HCT116 (cell line): Measurements from ENCODE around the gene PHF21A. TPM values are rescaled to one million over a fixed set of nuclear protein-coding genes. Genes with fewer than 3 reads are reported as not detected.

ENCODE experiments used
- ATAC-seq: fragments of 200-7000 bp; cut with Tn5 transposase; 2 replicates; pipeline ENCODE4 v1.9.1; 2020; ENCODE audit warnings: mild to moderate bottlenecking, moderate library complexity
- BruUV-seq: library from RNA; stranded (reverse); fragments of 400-500 nt; replicated peaks from 2 replicates; lab custom pipeline; 2021; lab: Mats Ljungman, UMichigan
- CTCF ChIA-PET: fragments of 300-600 bp; sonication (Branson Sonifier 250); formaldehyde crosslinking; loops from one replicate; lab custom pipeline; 2021; ENCODE audit warnings: antibody characterized with exemption; lab: Charles Lee
- POLR2A ChIA-PET: fragments of 300-600, 350-600 bp; sonication (Branson Sonifier 250); formaldehyde crosslinking; loops from one replicate; lab custom pipeline; 2021; ENCODE audit warnings: antibody characterized with exemption; lab: Charles Lee
- RAD21 ChIA-PET, 2 experiments: fragments of 300-600 bp; sonication (Branson Sonifier 250); formaldehyde crosslinking; loops; one replicate each; lab custom pipeline; 2023; ENCODE audit warnings: low total read pairs in 2 of 2; ENCODE audit not compliant: uncharacterized antibody in 2 of 2, unreplicated experiment in 2 of 2, low non-redundant PET in 1 of 2; lab: Charles Lee
- DNase-seq: peaks from one replicate; pipeline ENCODE4 v3.0.0-alpha.2; 2010; ENCODE audit warnings: low read depth, low spot score
- H2AFZ ChIP-seq: fragments of 200-600 bp; shearing (Covaris generic), sonication (generic); 2 replicates; pipeline ENCODE4 v1.6.1; 2017; ENCODE audit warnings: low read depth, mixed run types, mixed read lengths, antibody characterized with exemption, low read length; ENCODE audit not compliant: poor library complexity, severe bottlenecking
- H3K27ac ChIP-seq: 2 replicates; pipeline ENCODE4 v1.5.1; 2012; ENCODE audit warnings: low read depth, low read length
- H3K27me3 ChIP-seq: fragments of 200-600 bp; sonication (generic); 2 replicates; pipeline ENCODE4 v1.6.1; 2016; ENCODE audit warnings: mixed run types, low read length, mixed read lengths; ENCODE audit not compliant: insufficient read depth
- H3K36me3 ChIP-seq, 2 experiments: fragments of 200-500 bp in 1 of 2; fragments of 200-600 bp in 1 of 2; sonication (Bioruptor generic) in 1 of 2; sonication (generic) in 1 of 2; 2 replicates each; pipeline versions ENCODE4 v1.5.1 to v1.6.1; 2014 to 2016; ENCODE audit warnings: low read length in 2 of 2, inconsistent platforms in 1 of 2, mixed read lengths in 1 of 2, mixed run types in 1 of 2; ENCODE audit not compliant: insufficient read depth in 2 of 2, control insufficient read depth in 1 of 2
- H3K4me1 ChIP-seq, 2 experiments: fragments of 200-600 bp in 1 of 2; sonication (generic) in 1 of 2; 2 replicates each; pipeline versions ENCODE4 v1.5.1 to v1.6.1; 2012 to 2017; ENCODE audit warnings: low read length in 2 of 2, inconsistent platforms in 1 of 2, mild to moderate bottlenecking in 1 of 2, mixed read lengths in 1 of 2, mixed run types in 1 of 2, moderate library complexity in 1 of 2; ENCODE audit not compliant: insufficient read depth in 2 of 2, control insufficient read depth in 1 of 2
- H3K4me2 ChIP-seq: fragments of 200-600 bp; sonication (generic); 2 replicates; pipeline ENCODE4 v1.6.1; 2017; ENCODE audit warnings: mixed run types, low read length, mixed read lengths
- H3K4me3 ChIP-seq, 2 experiments: fragments of 200-600 bp in 1 of 2; sonication (generic) in 1 of 2; replicated peaks in 1 of 2; 2 replicates each; pipeline ENCODE4 v1.5.1; 2011 to 2016; ENCODE audit warnings: low read length in 2 of 2, control low read depth in 1 of 2, low read depth in 1 of 2, mild to moderate bottlenecking in 1 of 2, mixed read lengths in 1 of 2, mixed run types in 1 of 2
- H3K79me2 ChIP-seq: fragments of 200-600 bp; sonication (generic); 2 replicates; pipeline ENCODE4 v1.6.1; 2017; ENCODE audit warnings: mild to moderate bottlenecking, mixed run types, low read length, moderate library complexity, mixed read lengths; ENCODE audit not compliant: insufficient read depth
- H3K9ac ChIP-seq: fragments of 200-600 bp; sonication (generic); 2 replicates; pipeline ENCODE4 v1.6.1; 2016; ENCODE audit warnings: low read length, mixed read lengths
- H3K9me2 ChIP-seq: fragments of 200-600 bp; sonication (generic), shearing (Covaris generic); 2 replicates; pipeline ENCODE4 v1.6.1; 2017; ENCODE audit warnings: mixed run types, mild to moderate bottlenecking, moderate library complexity; ENCODE audit not compliant: insufficient read depth
- H3K9me3 ChIP-seq, 2 experiments: fragments of 200-500 bp in 1 of 2; fragments of 200-600 bp in 1 of 2; sonication (Bioruptor generic) in 1 of 2; sonication (generic) in 1 of 2; 2 replicates each; pipeline ENCODE4 v1.6.1; 2014 to 2017; ENCODE audit warnings: low read length in 2 of 2, mixed read lengths in 2 of 2, inconsistent platforms in 1 of 2, low read depth in 1 of 2, mild to moderate bottlenecking in 1 of 2, mixed run types in 1 of 2, moderate library complexity in 1 of 2; ENCODE audit not compliant: control insufficient read depth in 1 of 2, insufficient read depth in 1 of 2
- H4K20me1 ChIP-seq: fragments of 200-600 bp; sonication (generic), shearing (Covaris generic); 2 replicates; pipeline ENCODE4 v1.6.1; 2017; ENCODE audit warnings: mixed run types, mild to moderate bottlenecking, moderate library complexity; ENCODE audit not compliant: insufficient read depth
- CBX3 ChIP-seq: IDR thresholded peaks from 2 replicates; pipeline ENCODE4 v1.6.1; 2012; ENCODE audit warnings: low read depth
- POLR2AphosphoS5 ChIP-seq: IDR thresholded peaks from 2 replicates; pipeline ENCODE4 v1.6.1; 2011; ENCODE audit warnings: mild to moderate bottlenecking, low read depth, low read length, moderate library complexity
- TCF7L2 ChIP-seq: IDR thresholded peaks from 2 replicates; pipeline ENCODE4 v1.7.0; 2011; ENCODE audit warnings: borderline replicate concordance, inconsistent platforms; ENCODE audit not compliant: insufficient read depth, insufficient read length; ENCODE audit errors: extremely low read depth
- ZNF274 ChIP-seq: fragments of 200-500 bp; sonication (Bioruptor generic); IDR thresholded peaks from 2 replicates; pipeline ENCODE4 v1.6.1; 2014; ENCODE audit warnings: mild to moderate bottlenecking, low read depth, low read length, inconsistent platforms
- intact Hi-C: fragments of 100-400 bp; cut with micrococcal nuclease; formaldehyde crosslinking; loops from 2 replicates; pipeline ENCODE4 v1.10.0; 2022
- total RNA-seq: library from RNA; stranded (reverse); gene quantifications from one replicate; pipeline ENCODE4 v1.2.1, GENCODE V29; 2021; ENCODE audit not compliant: unreplicated experiment
- TF ChIP-seq, protein P1 (sequence below): IDR thresholded peaks from 2 replicates; pipeline ENCODE4 v1.6.1; 2012

PHF21A gene
- total RNA-seq, 1 experiment from 2014 or later: 27.0 TPM

- TF ChIP-seq ZNF274: no peak
- TF ChIP-seq POLR2AphosphoS5: peak; percentile 72; the same call in 1 of the 2 replicates
- no peak for TF ChIP-seq CBX3
Measured at GRCh38 chr11:45922425-45923082, 198.7 kb downstream of the PHF21A start, which contains the start of gene LARGE2 (continued).

DNA sequence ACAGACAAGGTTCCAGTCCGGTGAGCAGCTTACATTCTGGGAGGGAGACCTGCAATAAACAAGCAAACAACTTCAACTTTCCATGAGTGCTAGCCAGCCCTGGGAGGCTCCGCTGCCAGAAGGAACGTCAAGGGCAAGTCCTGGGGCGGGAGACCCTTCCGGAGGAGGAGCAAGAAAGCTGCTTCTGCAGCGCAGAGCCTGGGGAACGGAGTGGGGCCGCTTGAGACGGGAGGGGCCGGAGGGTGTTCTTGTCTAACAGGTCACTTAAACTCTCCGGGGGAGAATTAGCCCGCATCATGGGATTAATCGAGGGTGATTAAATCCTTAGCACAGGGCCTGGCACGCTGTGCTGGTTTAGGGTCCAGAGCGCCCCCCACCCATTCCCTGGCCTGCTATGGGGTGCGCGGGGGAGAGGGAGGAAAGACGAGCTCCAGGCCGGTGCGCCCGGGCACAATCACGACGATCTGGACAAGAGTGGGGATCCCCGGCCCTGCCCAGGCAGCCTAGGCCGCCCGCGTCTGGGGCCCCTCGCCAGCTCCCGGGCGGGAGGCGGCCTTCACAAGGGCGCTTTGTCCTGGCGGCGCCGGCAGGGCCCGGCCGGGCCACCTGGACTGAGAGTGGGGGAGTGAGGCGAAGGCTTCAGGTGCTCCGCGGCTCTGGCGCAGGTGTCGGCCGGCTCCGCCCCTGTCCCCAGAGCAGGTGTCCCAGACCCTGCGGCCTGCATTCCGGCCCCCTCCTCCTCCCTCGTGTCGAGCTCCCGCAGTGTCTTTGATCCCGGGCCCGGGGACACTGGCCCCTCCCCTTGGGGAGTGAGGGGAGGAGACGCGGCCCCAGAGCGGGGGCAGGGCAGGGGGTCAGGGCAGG, 199.5 kb downstream of the PHF21A start:
- DNase-seq: no peak
- no peak for TF ChIP-seq ZNF274
- peak; percentile 96 for TF ChIP-seq TCF7L2
- TF ChIP-seq, protein P1, sequence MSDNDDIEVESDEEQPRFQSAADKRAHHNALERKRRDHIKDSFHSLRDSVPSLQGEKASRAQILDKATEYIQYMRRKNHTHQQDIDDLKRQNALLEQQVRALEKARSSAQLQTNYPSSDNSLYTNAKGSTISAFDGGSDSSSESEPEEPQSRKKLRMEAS: peak; percentile 78
- TF ChIP-seq, all 23 proteins: peak for 2
- no TSS peak for BruUV-seq
- ChIA-PET CTCF (no interaction called here), RAD21 (interaction anchor here in 1 of 2 experiments (0.6 kb wide), 1 partner anchor 43 kb away, joined by 3 read pairs; no protein-coding TSS in a partner anchor), POLR2A (no interaction called here)
- H2AFZ ChIP-seq: peak overlapping the region; percentile 41
- peak; percentile 55 for ATAC-seq
- H4K20me1 ChIP-seq: no peaks in the 10 kb centered on the region
- no peaks in the 10 kb centered on the region for H3K27me3 ChIP-seq
- intact Hi-C loops: no loop called here
- H3K4me3 ChIP-seq: peak overlapping the region; percentile 66 to 91
- H3K9me2 ChIP-seq: no peaks in the 10 kb centered on the region
- peaks cover 0 to 18% of the 10 kb centered on the region in 2 experiments for H3K36me3 ChIP-seq
- H3K4me2 ChIP-seq: peak overlapping the region; percentile 95
- H3K79me2 ChIP-seq: peaks cover 22% of the 10 kb centered on the region
- peak overlapping the region; percentile 84 for H3K9ac ChIP-seq
- H3K9me3 ChIP-seq: no peaks in the 10 kb centered on the region
- H3K4me1 ChIP-seq: peaks cover 17 to 30% of the 10 kb centered on the region in 2 experiments
- peak overlapping the region; percentile 88 for H3K27ac ChIP-seq
